IMR-90 (cell line): ENCODE measurements around the gene SELENBP1.

Source experiments
- BHLHE40 ChIP-seq: fragments of 150-350 bp; IDR thresholded peaks from 2 replicates; pipeline ENCODE4 v1.6.1; 2016; ENCODE audit warnings: mild to moderate bottlenecking, low read depth, low read length
- POLR2A ChIP-seq: IDR thresholded peaks from 2 replicates; pipeline ENCODE4 v1.6.1; 2012; ENCODE audit warnings: mild to moderate bottlenecking, low read depth, low read length
- RAD21 ChIP-seq: IDR thresholded peaks from 2 replicates; pipeline ENCODE4 v1.6.1; 2012; ENCODE audit warnings: low read length, improper control_type of control experiment
- TF ChIP-seq, protein P1 (sequence below): fragments of 150-350 bp; IDR thresholded peaks from 2 replicates; pipeline ENCODE4 v1.6.1; 2016; ENCODE audit warnings: low read depth, mild to moderate bottlenecking, low read length, moderate library complexity, borderline replicate concordance
- TF ChIP-seq, protein P2 (sequence below): conservative IDR thresholded peaks from 2 replicates; pipeline ENCODE4 v1.5.1; 2012; ENCODE audit warnings: mild to moderate bottlenecking, low read depth, low read length, improper control_type of control experiment

DNA sequence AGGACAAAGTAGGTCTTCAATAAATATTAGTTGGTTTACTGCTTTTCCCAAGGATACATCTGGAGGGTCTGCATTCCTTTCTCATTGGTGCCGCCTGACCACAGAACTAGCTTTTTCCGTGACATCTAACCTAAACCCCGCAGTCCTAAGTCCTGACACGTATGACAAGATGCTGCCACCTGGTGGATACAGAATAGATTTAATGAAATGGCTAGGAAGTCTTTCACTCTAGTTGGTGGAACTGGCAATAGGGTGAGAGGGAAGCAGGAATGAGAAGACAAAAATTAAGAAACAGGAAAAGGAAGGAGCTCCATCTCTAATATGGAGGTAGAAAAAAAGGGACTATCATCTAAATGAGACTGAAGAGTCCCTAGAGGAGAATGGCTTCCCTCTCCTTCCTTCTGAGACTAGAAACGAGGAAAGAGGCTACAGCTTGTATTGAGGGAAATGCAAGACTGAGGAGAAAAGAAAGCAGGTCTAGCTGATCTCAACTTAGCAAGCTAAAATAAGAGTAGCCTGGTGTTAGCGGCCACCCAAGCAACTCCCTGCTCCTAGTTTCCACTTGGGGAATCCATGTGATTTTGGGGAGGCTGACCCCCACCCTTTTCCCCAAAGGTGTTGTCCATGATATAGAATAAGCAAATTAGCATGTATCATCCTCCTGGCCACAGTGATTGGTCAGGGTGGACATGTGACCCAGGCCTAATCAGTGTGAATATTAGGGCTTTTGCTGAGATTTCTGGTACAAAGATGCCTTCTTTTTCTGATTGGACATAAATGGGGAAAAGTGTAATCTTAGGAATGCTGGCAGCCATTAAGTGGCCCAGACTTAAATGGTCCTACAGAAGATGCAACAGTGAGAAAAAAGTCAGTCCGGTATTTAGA lies 31.4 kb downstream of the SELENBP1 start:
- TF ChIP-seq, protein P1, sequence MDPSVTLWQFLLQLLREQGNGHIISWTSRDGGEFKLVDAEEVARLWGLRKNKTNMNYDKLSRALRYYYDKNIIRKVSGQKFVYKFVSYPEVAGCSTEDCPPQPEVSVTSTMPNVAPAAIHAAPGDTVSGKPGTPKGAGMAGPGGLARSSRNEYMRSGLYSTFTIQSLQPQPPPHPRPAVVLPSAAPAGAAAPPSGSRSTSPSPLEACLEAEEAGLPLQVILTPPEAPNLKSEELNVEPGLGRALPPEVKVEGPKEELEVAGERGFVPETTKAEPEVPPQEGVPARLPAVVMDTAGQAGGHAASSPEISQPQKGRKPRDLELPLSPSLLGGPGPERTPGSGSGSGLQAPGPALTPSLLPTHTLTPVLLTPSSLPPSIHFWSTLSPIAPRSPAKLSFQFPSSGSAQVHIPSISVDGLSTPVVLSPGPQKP: no peak
- TF ChIP-seq, protein P2, sequence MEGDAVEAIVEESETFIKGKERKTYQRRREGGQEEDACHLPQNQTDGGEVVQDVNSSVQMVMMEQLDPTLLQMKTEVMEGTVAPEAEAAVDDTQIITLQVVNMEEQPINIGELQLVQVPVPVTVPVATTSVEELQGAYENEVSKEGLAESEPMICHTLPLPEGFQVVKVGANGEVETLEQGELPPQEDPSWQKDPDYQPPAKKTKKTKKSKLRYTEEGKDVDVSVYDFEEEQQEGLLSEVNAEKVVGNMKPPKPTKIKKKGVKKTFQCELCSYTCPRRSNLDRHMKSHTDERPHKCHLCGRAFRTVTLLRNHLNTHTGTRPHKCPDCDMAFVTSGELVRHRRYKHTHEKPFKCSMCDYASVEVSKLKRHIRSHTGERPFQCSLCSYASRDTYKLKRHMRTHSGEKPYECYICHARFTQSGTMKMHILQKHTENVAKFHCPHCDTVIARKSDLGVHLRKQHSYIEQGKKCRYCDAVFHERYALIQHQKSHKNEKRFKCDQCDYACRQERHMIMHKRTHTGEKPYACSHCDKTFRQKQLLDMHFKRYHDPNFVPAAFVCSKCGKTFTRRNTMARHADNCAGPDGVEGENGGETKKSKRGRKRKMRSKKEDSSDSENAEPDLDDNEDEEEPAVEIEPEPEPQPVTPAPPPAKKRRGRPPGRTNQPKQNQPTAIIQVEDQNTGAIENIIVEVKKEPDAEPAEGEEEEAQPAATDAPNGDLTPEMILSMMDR: peak; percentile 85
- TF ChIP-seq RAD21 (peak; percentile 85), BHLHE40 (no peak), POLR2A (no peak)
